SK-N-SH (cell line): Measurements from ENCODE around the gene AGBL1. TPM values are rescaled to one million over a fixed set of nuclear protein-coding genes. Genes with fewer than 3 reads are reported as not detected.

Experiments
- CTCF ChIA-PET: fragments of 300-600, 350-600 bp; formaldehyde crosslinking; extraction: SDS; loops from one replicate; lab custom pipeline; 2021; lab: Yijun Ruan, JAX
- POLR2A ChIA-PET: fragments of 350-600 bp; sonication (Branson Sonifier 250); formaldehyde crosslinking; extraction: SDS; loops from one replicate; lab custom pipeline; 2020; ENCODE audit warnings: antibody characterized with exemption, inconsistent platforms; lab: Yijun Ruan, JAX
- DNase-seq: peaks from one replicate; pipeline ENCODE4 v3.0.0; 2012
- H2AFZ ChIP-seq: fragments of 200-600 bp; sonication (generic); 2 replicates; pipeline ENCODE4 v1.8.1; 2016; ENCODE audit warnings: antibody characterized with exemption, mild to moderate bottlenecking, low read depth
- H3F3A ChIP-seq: fragments of 200-600 bp; sonication (generic); replicated peaks from 2 replicates; pipeline ENCODE3; 2016; ENCODE audit warnings: antibody characterized with exemption, mild to moderate bottlenecking; ENCODE audit not compliant: insufficient read depth
- H3K27ac ChIP-seq, 2 experiments: fragments of 200-500 bp in 1 of 2; fragments of 200-600 bp in 1 of 2; sonication (Bioruptor generic) in 1 of 2; sonication (generic), shearing (Covaris generic) in 1 of 2; 2 replicates each; pipeline versions ENCODE4 v1.5.1 to v1.6.1; 2014 to 2016; ENCODE audit warnings: low read depth in 2 of 2, inconsistent platforms in 1 of 2, low read length in 1 of 2, mild to moderate bottlenecking in 1 of 2, mixed read lengths in 1 of 2
- H3K27me3 ChIP-seq: fragments of 200-600 bp; sonication (generic), shearing (Covaris generic); 2 replicates; pipeline ENCODE4 v1.6.1; 2016; ENCODE audit warnings: mixed run types; ENCODE audit not compliant: insufficient read depth
- H3K36me3 ChIP-seq, 2 experiments: fragments of 200-500 bp in 1 of 2; fragments of 200-600 bp in 1 of 2; sonication (Bioruptor generic) in 1 of 2; sonication (generic) in 1 of 2; replicated peaks in 1 of 2; 2 replicates each; pipeline versions ENCODE3 to v1.5.1; 2014 to 2016; ENCODE audit warnings: low read length in 1 of 2, mild to moderate bottlenecking in 1 of 2; ENCODE audit not compliant: insufficient read depth in 2 of 2, control insufficient read depth in 1 of 2
- H3K4me1 ChIP-seq, 2 experiments: fragments of 200-500 bp in 1 of 2; fragments of 200-600 bp in 1 of 2; sonication (Bioruptor generic) in 1 of 2; sonication (generic), shearing (Covaris generic) in 1 of 2; 2 replicates each; pipeline versions ENCODE4 v1.5.1 to v1.6.1; 2014 to 2016; ENCODE audit warnings: low read depth in 1 of 2, low read length in 1 of 2, mixed run types in 1 of 2; ENCODE audit not compliant: insufficient read depth in 2 of 2, control insufficient read depth in 1 of 2
- H3K4me2 ChIP-seq: fragments of 200-600 bp; sonication (generic), shearing (Covaris generic); 2 replicates; pipeline ENCODE4 v1.6.1; 2017; ENCODE audit warnings: mixed run types
- H3K4me3 ChIP-seq, 2 experiments: fragments of 200-500 bp in 1 of 2; fragments of 200-600 bp in 1 of 2; sonication (Bioruptor generic) in 1 of 2; sonication (generic), shearing (Covaris generic) in 1 of 2; 2 replicates each; pipeline versions ENCODE4 v1.5.1 to v1.8.1; 2014 to 2016; ENCODE audit warnings: low read depth in 2 of 2, inconsistent platforms in 1 of 2, low read length in 1 of 2, mild to moderate bottlenecking in 1 of 2, mixed read lengths in 1 of 2, moderate library complexity in 1 of 2
- H3K79me2 ChIP-seq: fragments of 200-600 bp; sonication (generic); 2 replicates; pipeline ENCODE4 v1.8.1; 2017; ENCODE audit warnings: mild to moderate bottlenecking; ENCODE audit not compliant: insufficient read depth
- H3K9ac ChIP-seq: fragments of 200-600 bp; sonication (generic); 2 replicates; pipeline ENCODE4 v1.6.1; 2017; ENCODE audit warnings: mixed run types
- H3K9me2 ChIP-seq: fragments of 200-600 bp; sonication (generic); 2 replicates; pipeline ENCODE4 v1.6.1; 2017; ENCODE audit warnings: mixed run types
- H3K9me3 ChIP-seq: fragments of 200-600 bp; sonication (generic); 2 replicates; pipeline ENCODE4 v1.6.1; 2017; ENCODE audit warnings: mixed run types, mild to moderate bottlenecking, moderate library complexity
- H4K20me1 ChIP-seq: fragments of 200-600 bp; sonication (generic); 2 replicates; pipeline ENCODE4 v1.6.1; 2017; ENCODE audit warnings: mild to moderate bottlenecking, mixed run types; ENCODE audit not compliant: insufficient read depth
- CHD2 ChIP-seq: fragments of 150-350 bp; IDR thresholded peaks from 2 replicates; pipeline ENCODE4 v1.6.1; 2018; ENCODE audit warnings: low read length; ENCODE audit not compliant: partially characterized antibody
- CTCF ChIP-seq: fragments of 200-600 bp; sonication (generic); IDR thresholded peaks from 2 replicates; pipeline ENCODE4 v1.6.1; 2017; ENCODE audit warnings: antibody characterized with exemption, mild to moderate bottlenecking, moderate library complexity
- ELF1 ChIP-seq: IDR thresholded peaks from 2 replicates; pipeline ENCODE4 v1.4.0; 2012
- FOSL2 ChIP-seq: IDR thresholded peaks from 2 replicates; pipeline ENCODE4 v1.4.0; 2012; ENCODE audit warnings: low read depth, mild to moderate bottlenecking, moderate library complexity, borderline replicate concordance
- GATA2 ChIP-seq: sonication (generic); formaldehyde crosslinking; IDR thresholded peaks from 2 replicates; pipeline ENCODE4 v1.5.0; 2020; ENCODE audit warnings: mild to moderate bottlenecking, missing genetic modification reagents
- JUND ChIP-seq: IDR thresholded peaks from 2 replicates; pipeline ENCODE4 v1.4.0; 2012
- MEF2A ChIP-seq: IDR thresholded peaks from 2 replicates; pipeline ENCODE4 v1.4.0; 2012; ENCODE audit warnings: low read depth, borderline replicate concordance
- MXI1 ChIP-seq: IDR thresholded peaks from 2 replicates; pipeline ENCODE4 v1.6.1; 2012; ENCODE audit warnings: mild to moderate bottlenecking, low read depth, low read length, improper control_type of control experiment
- NFIC ChIP-seq: IDR thresholded peaks from 2 replicates; pipeline ENCODE4 v1.4.0; 2012; ENCODE audit warnings: borderline replicate concordance
- NRF1 ChIP-seq: IDR thresholded peaks from 2 replicates; pipeline ENCODE4 v1.6.1; 2012; ENCODE audit warnings: low read depth, mild to moderate bottlenecking, low read length
- RAD21 ChIP-seq: IDR thresholded peaks from 2 replicates; pipeline ENCODE4 v1.6.1; 2012; ENCODE audit warnings: mild to moderate bottlenecking, low read length
- RCOR1 ChIP-seq: fragments of 150-350 bp; IDR thresholded peaks from 2 replicates; pipeline ENCODE4 v1.6.1; 2017; ENCODE audit warnings: antibody characterized with exemption, low read length
- RFX5 ChIP-seq: IDR thresholded peaks from 2 replicates; pipeline ENCODE4 v1.6.1; 2012; ENCODE audit warnings: mild to moderate bottlenecking, improper control_type of control experiment, low read length
- SMC3 ChIP-seq: IDR thresholded peaks from 2 replicates; pipeline ENCODE4 v1.6.1; 2012; ENCODE audit warnings: low read depth, low read length, improper control_type of control experiment
- WGBS: methylation state at CpG from one replicate; pipeline ENCODE4 v1.1.6; 2017; ENCODE audit warnings: low lambda C conversion rate; 5-methylcytosine and 5-hydroxymethylcytosine counted together
- polyA plus RNA-seq, 3 experiments: library from polyadenylated mRNA; depleted of rRNA; stranded (reverse); fragments of >200 nt; gene quantifications; 2 replicates each; pipeline ENCODE4 v1.2.3, GENCODE V29; 2012
- TF ChIP-seq, protein P1 (sequence below): IDR thresholded peaks from 2 replicates; pipeline ENCODE4 v1.6.1; 2012; ENCODE audit warnings: mild to moderate bottlenecking, low read depth, low read length, moderate library complexity
- TF ChIP-seq, protein P2 (sequence below): IDR thresholded peaks from 2 replicates; pipeline ENCODE4 v1.4.0; 2012; ENCODE audit warnings: low read depth

Gene AGBL1
- polyA plus RNA-seq, 1 of the 3 experiments (the other 2 are of a cell fraction) = not detected

DNA sequence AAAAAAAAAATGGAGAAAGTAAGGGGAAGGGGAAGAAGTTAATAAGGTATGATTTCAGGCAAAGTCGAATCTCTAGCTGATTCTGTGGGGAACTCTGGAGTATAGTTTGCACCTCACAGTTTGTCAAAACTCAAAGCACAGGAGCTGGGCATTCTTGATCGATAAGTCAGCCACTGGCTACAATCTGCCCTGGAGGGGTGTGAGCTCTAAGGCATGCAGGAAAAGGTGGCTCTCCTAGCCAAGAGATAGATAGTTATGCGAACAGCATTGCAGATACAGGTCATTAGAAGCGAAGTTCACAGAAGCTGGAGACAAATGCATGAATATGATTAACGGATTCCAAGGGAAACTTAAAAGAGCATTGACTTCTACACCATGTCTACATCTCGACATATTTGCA is 952.6 kb downstream of the AGBL1 start:
- H4K20me1 ChIP-seq = no peaks in the 10 kb centered on the region
- no peaks in the 10 kb centered on the region for H3F3A ChIP-seq
- WGBS = 45% methylated on average over 6 of the region's 6 CpGs
- no peaks in the 10 kb centered on the region for H3K36me3 ChIP-seq
- H3K27me3 ChIP-seq = no peaks in the 10 kb centered on the region
- CTCF ChIA-PET = interaction anchor here (0.7 to 2.6 kb wide), 13 partner anchors 9 to 1422 kb away, joined by 3 to 13 read pairs (median 4); no protein-coding TSS in a partner anchor
- H3K9ac ChIP-seq = no peak overlapping the region
- no peaks in the 10 kb centered on the region for H3K9me2 ChIP-seq
- DNase-seq = no peak
- POLR2A ChIA-PET = no interaction called here
- no peaks in the 10 kb centered on the region for H3K79me2 ChIP-seq
- no peak overlapping the region for H3K4me2 ChIP-seq
- TF ChIP-seq GATA2 (no peak), JUND (no peak), RCOR1 (no peak), MEF2A (no peak), NRF1 (no peak), FOSL2 (no peak), RAD21 (no peak), MXI1 (no peak), CHD2 (no peak), CTCF (no peak), NFIC (no peak), RFX5 (no peak)
- TF ChIP-seq, protein P1, sequence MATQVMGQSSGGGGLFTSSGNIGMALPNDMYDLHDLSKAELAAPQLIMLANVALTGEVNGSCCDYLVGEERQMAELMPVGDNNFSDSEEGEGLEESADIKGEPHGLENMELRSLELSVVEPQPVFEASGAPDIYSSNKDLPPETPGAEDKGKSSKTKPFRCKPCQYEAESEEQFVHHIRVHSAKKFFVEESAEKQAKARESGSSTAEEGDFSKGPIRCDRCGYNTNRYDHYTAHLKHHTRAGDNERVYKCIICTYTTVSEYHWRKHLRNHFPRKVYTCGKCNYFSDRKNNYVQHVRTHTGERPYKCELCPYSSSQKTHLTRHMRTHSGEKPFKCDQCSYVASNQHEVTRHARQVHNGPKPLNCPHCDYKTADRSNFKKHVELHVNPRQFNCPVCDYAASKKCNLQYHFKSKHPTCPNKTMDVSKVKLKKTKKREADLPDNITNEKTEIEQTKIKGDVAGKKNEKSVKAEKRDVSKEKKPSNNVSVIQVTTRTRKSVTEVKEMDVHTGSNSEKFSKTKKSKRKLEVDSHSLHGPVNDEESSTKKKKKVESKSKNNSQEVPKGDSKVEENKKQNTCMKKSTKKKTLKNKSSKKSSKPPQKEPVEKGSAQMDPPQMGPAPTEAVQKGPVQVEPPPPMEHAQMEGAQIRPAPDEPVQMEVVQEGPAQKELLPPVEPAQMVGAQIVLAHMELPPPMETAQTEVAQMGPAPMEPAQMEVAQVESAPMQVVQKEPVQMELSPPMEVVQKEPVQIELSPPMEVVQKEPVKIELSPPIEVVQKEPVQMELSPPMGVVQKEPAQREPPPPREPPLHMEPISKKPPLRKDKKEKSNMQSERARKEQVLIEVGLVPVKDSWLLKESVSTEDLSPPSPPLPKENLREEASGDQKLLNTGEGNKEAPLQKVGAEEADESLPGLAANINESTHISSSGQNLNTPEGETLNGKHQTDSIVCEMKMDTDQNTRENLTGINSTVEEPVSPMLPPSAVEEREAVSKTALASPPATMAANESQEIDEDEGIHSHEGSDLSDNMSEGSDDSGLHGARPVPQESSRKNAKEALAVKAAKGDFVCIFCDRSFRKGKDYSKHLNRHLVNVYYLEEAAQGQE = no peak
- H3K4me3 ChIP-seq = no peak overlapping the region
- no peaks in the 10 kb centered on the region for H3K9me3 ChIP-seq
- H3K27ac ChIP-seq = no peak overlapping the region
- no peak overlapping the region for H2AFZ ChIP-seq
- no peaks in the 10 kb centered on the region; a peak in 1 of 4 replicates for H3K4me1 ChIP-seq

DNA sequence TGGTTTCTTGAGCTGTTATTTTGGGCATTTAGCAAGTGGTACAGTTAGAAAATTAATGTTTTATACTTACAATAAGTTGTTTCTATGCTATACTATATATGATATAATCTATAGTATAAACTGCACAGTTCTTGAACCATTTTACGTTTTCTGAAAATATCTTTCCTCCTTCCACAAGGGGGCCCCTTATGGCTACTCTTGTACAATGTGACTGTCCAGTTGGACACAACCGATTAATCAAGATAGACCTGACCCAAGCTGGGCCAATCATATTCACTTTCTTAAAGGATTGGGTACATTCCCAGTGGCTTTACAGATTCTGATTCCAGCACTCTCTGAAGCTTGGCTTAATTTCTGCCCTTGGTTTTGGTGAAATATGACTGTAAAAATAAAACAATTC is 953.4 kb downstream of the AGBL1 start:
- no peaks in the 10 kb centered on the region; a peak in 1 of 4 replicates for H3K4me1 ChIP-seq
- 32% methylated on average over 2 of the region's 2 CpGs for WGBS
- ChIA-PET CTCF (interaction anchor here (0.7 to 2.6 kb wide), 16 partner anchors 8 to 1422 kb away, joined by 3 to 13 read pairs (median 4); no protein-coding TSS in a partner anchor), POLR2A (no interaction called here)
- H3K27ac ChIP-seq = no peak overlapping the region
- H3K9me3 ChIP-seq = no peaks in the 10 kb centered on the region
- H2AFZ ChIP-seq = no peak overlapping the region
- H3K36me3 ChIP-seq = no peaks in the 10 kb centered on the region
- no peak overlapping the region for H3K9ac ChIP-seq
- no peaks in the 10 kb centered on the region for H3K9me2 ChIP-seq
- DNase-seq = no peak
- H3K4me2 ChIP-seq = no peak overlapping the region
- no peaks in the 10 kb centered on the region for H3F3A ChIP-seq
- no peaks in the 10 kb centered on the region for H3K79me2 ChIP-seq
- TF ChIP-seq ELF1 = no peak
- peak; percentile 42; the same call in 1 of the 2 replicates for TF ChIP-seq SMC3
- TF ChIP-seq RAD21 = peak; percentile 76
- peak; percentile 54 for TF ChIP-seq CTCF
- TF ChIP-seq, protein P2, sequence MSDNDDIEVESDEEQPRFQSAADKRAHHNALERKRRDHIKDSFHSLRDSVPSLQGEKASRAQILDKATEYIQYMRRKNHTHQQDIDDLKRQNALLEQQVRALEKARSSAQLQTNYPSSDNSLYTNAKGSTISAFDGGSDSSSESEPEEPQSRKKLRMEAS = no peak
- no peaks in the 10 kb centered on the region for H3K27me3 ChIP-seq
- H4K20me1 ChIP-seq = no peaks in the 10 kb centered on the region
- H3K4me3 ChIP-seq = no peak overlapping the region
